GM19452 (cell line): ENCODE data around the gene FOXM1.

Experiments
- ATAC-seq: cut with Tn5 transposase; IDR thresholded peaks from one replicate; pipeline ENCODE4 v1.9.1; 2021; ENCODE audit not compliant: unreplicated experiment

FOXM1 gene

GRCh38 chr12:2877047-2877952 is at the start of gene FOXM1, which contains the start of gene RHNO1:
TSS of gene FOXM1 (minus strand) at chr12:2877174. CDS start at chr12:2874478, 2,696 bp downstream.
TSS of gene RHNO1 (plus strand) at chr12:2877223. CDS start at chr12:2885367, 8,144 bp downstream.
- ATAC-seq = peak; percentile 72

- ATAC-seq = no peak
Observed at GRCh38 chr12:2925322-2925995, 48.5 kb upstream of the FOXM1 start.

- ATAC-seq = no peak
Observed at GRCh38 chr12:2924019-2924418, 47.0 kb upstream of the FOXM1 start.

- no peak for ATAC-seq
Observed at GRCh38 chr12:2923057-2923456, 46.1 kb upstream of the FOXM1 start.

GRCh38 chr12:2922329-2922728 is 45.4 kb upstream of the FOXM1 start:
- no peak for ATAC-seq

- ATAC-seq = no peak
Observed at GRCh38 chr12:2919249-2919648, 42.3 kb upstream of the FOXM1 start.

GRCh38 chr12:2912216-2912575 is 35.2 kb upstream of the FOXM1 start:
- ATAC-seq = no peak

- no peak for ATAC-seq
Observed at GRCh38 chr12:2904260-2904659, 27.3 kb upstream of the FOXM1 start.

- no peak for ATAC-seq
Observed at GRCh38 chr12:2902272-2902880, 25.4 kb upstream of the FOXM1 start.

- ATAC-seq = no peak
Observed at GRCh38 chr12:2900642-2901041, 23.7 kb upstream of the FOXM1 start.

GRCh38 chr12:2897418-2897817 is 20.4 kb upstream of the FOXM1 start:
- no peak for ATAC-seq

- ATAC-seq = no peak
Observed at GRCh38 chr12:2895511-2895910, 18.5 kb upstream of the FOXM1 start.

GRCh38 chr12:2895051-2895451 is 18.1 kb upstream of the FOXM1 start:
- ATAC-seq = no peak

GRCh38 chr12:2893007-2893406 is 16.0 kb upstream of the FOXM1 start:
- ATAC-seq = no peak

GRCh38 chr12:2892246-2892645 is 15.3 kb upstream of the FOXM1 start:
- ATAC-seq = no peak

- peak; percentile 12 for ATAC-seq
Observed at GRCh38 chr12:2891240-2892053, 14.5 kb upstream of the FOXM1 start.

GRCh38 chr12:2890388-2891239 is 13.6 kb upstream of the FOXM1 start, which contains the start of gene TULP3:
TSS of gene TULP3 (plus strand) at chr12:2890891. CDS start at chr12:2890948, 57 bp downstream.
- peak; percentile 97 for ATAC-seq

- ATAC-seq = no peak
Observed at GRCh38 chr12:2890001-2890387, 13.0 kb upstream of the FOXM1 start.

GRCh38 chr12:2886768-2887450 is 9.9 kb upstream of the FOXM1 start:
- ATAC-seq = no peak
